K562 (cell line): ENCODE results near the gene BMP8B. TPM values are rescaled to one million over a fixed set of nuclear protein-coding genes. Genes with fewer than 3 reads are reported as not detected.
A peak's percentile ranks its signal among the peaks of the same experiment; 100 is the strongest.

Source experiments
- ATAC-seq: fragments of 200-7000 bp; cut with Tn5 transposase; 3 replicates; pipeline ENCODE4 v1.9.1; 2020; ENCODE audit warnings: moderate library complexity
- BruUV-seq: library from RNA; stranded (reverse); fragments of 400-500 nt; replicated peaks from 2 replicates; lab custom pipeline; 2021; lab: Mats Ljungman, UMichigan
- CTCF ChIA-PET: fragments of 300-600 bp; formaldehyde crosslinking; extraction: SDS; loops from one replicate; lab custom pipeline; 2021; ENCODE audit warnings: low intra/inter-chr PET ratio; lab: Yijun Ruan, JAX
- POLR2A ChIA-PET: fragments of 300-600, 350-650 bp; sonication (Branson Sonifier 250); formaldehyde crosslinking; extraction: SDS; loops from one replicate; lab custom pipeline; 2021; ENCODE audit warnings: antibody characterized with exemption, inconsistent platforms; lab: Yijun Ruan, JAX
- DNase-seq, 4 experiments: peaks; one replicate each; pipeline versions ENCODE4 v3.0.0 to v3.0.0-alpha.2; 2011 to 2018; ENCODE audit warnings: low spot score in 3 of 4, mixed read lengths in 3 of 4; ENCODE audit errors: extremely low read depth in 1 of 4
- FAIRE-seq: peaks from 2 replicates; lab custom pipeline; 2011; peaks lifted over from hg19 to GRCh38; lab: Jason Lieb, UNC
- H2AFZ ChIP-seq: 2 replicates; pipeline ENCODE4 v1.6.0; 2011; ENCODE audit warnings: low read depth, low read length, control low read depth, inconsistent platforms
- H3K27ac ChIP-seq: fragments of 200-600 bp; 3 replicates; pipeline ENCODE4 v1.8.0; 2011; ENCODE audit warnings: low read depth, mild to moderate bottlenecking, control low read depth, inconsistent platforms, low read length, moderate library complexity, mixed read lengths; ENCODE audit errors: extremely low read depth
- H3K27me3 ChIP-seq, 2 experiments: fragments of 300-600 bp in 1 of 2; 2 replicates in 1 of 2; 3 replicates in 1 of 2; pipeline versions ENCODE4 v1.6.0 to v1.8.0; 2011; ENCODE audit warnings: inconsistent platforms in 2 of 2, low read length in 2 of 2, mild to moderate bottlenecking in 1 of 2, mixed read lengths in 1 of 2, moderate library complexity in 1 of 2; ENCODE audit not compliant: control insufficient read depth in 2 of 2, insufficient read depth in 2 of 2
- H3K36me3 ChIP-seq: fragments of 300-600 bp; 3 replicates; pipeline ENCODE4 v1.8.0; 2011; ENCODE audit warnings: mild to moderate bottlenecking, low read length, inconsistent platforms; ENCODE audit not compliant: control insufficient read depth, insufficient read depth
- H3K4me1 ChIP-seq, 2 experiments: fragments of 200-600 bp in 1 of 2; replicated peaks in 1 of 2; 2 replicates in 1 of 2; 3 replicates in 1 of 2; pipeline versions ENCODE4 v1.5.1 to v1.8.0; 2011; ENCODE audit warnings: inconsistent platforms in 2 of 2, low read length in 2 of 2, mild to moderate bottlenecking in 1 of 2, mixed read lengths in 1 of 2, moderate library complexity in 1 of 2; ENCODE audit not compliant: control insufficient read depth in 2 of 2, insufficient read depth in 2 of 2
- H3K4me2 ChIP-seq: 2 replicates; pipeline ENCODE4 v1.6.1; 2011; ENCODE audit warnings: low read length, control low read depth, inconsistent platforms, mixed read lengths; ENCODE audit not compliant: insufficient read depth
- H3K4me3 ChIP-seq: fragments of 200-600 bp; sonication (generic), shearing (Covaris generic); 2 replicates; pipeline ENCODE4 v1.5.1; 2016; ENCODE audit warnings: control low read depth, inconsistent platforms
- H3K79me2 ChIP-seq: fragments of 200-600 bp; 3 replicates; pipeline ENCODE4 v1.8.0; 2011; ENCODE audit warnings: low read length, inconsistent platforms; ENCODE audit not compliant: control insufficient read depth, insufficient read depth
- H3K9ac ChIP-seq, 2 experiments: 2 replicates each; pipeline versions ENCODE4 v1.6.0 to v1.6.1; 2011; ENCODE audit warnings: low read depth in 2 of 2, low read length in 2 of 2, control low read depth in 1 of 2, inconsistent platforms in 1 of 2, mild to moderate bottlenecking in 1 of 2, mixed read lengths in 1 of 2; ENCODE audit not compliant: insufficient read depth in 1 of 2
- H3K9me1 ChIP-seq: one replicate; pipeline ENCODE4 v1.6.0; 2011; ENCODE audit warnings: inconsistent platforms, mild to moderate bottlenecking, low read length, moderate library complexity; ENCODE audit not compliant: control insufficient read depth, insufficient read depth
- H3K9me3 ChIP-seq: replicated peaks from 2 replicates; pipeline ENCODE4 v1.5.1; 2011; ENCODE audit warnings: low read depth, low read length, inconsistent platforms; ENCODE audit not compliant: control insufficient read depth, insufficient read depth
- H4K20me1 ChIP-seq: replicated peaks from 2 replicates; pipeline ENCODE4 v1.6.1; 2011; ENCODE audit warnings: low read length, inconsistent platforms, mixed read lengths; ENCODE audit not compliant: control insufficient read depth, insufficient read depth
- ARID1B ChIP-seq: fragments of 450-650 bp; IDR thresholded peaks from 2 replicates; pipeline ENCODE4 v1.6.1; 2016; ENCODE audit warnings: antibody characterized with exemption, mild to moderate bottlenecking, inconsistent platforms
- CTBP1 ChIP-seq: fragments of 450-650 bp; IDR thresholded peaks from 2 replicates; pipeline ENCODE4 v1.6.1; 2016; ENCODE audit warnings: borderline replicate concordance
- HNRNPLL ChIP-seq: fragments of 200-400 bp; formaldehyde crosslinking; IDR thresholded peaks from 2 replicates; pipeline ENCODE4 v1.6.1; 2017; ENCODE audit warnings: low read length, low read depth, mild to moderate bottlenecking; ENCODE audit not compliant: poor library complexity, severe bottlenecking
- KAT7 ChIP-seq: sonication (generic); formaldehyde crosslinking; IDR thresholded peaks from 2 replicates; pipeline ENCODE4 v1.8.0; 2022; ENCODE audit warnings: missing genetic modification reagents, mild to moderate bottlenecking, borderline replicate concordance
- MYNN ChIP-seq, 2 experiments: sonication (generic); formaldehyde crosslinking in 1 of 2; IDR thresholded peaks; 2 replicates each; pipeline versions ENCODE4 v1.5.0 to v1.6.1; 2016 to 2020; ENCODE audit warnings: antibody characterized with exemption in 1 of 2, missing genetic modification reagents in 1 of 2
- RBM17 ChIP-seq: fragments of 200-400 bp; formaldehyde crosslinking; IDR thresholded peaks from 2 replicates; pipeline ENCODE4 v1.6.1; 2017; ENCODE audit warnings: low read depth, mild to moderate bottlenecking, low read length, borderline replicate concordance
- SMARCA4 ChIP-seq: fragments of 450-650 bp; IDR thresholded peaks from 2 replicates; pipeline ENCODE4 v1.6.1; 2016
- ZNF263 ChIP-seq: sonication (generic); formaldehyde crosslinking; IDR thresholded peaks from 2 replicates; pipeline ENCODE4 v1.8.0; 2022; ENCODE audit warnings: mild to moderate bottlenecking, missing genetic modification reagents, borderline replicate concordance
- WGBS: fragments of 100-300 bp; shearing (Covaris generic); methylation state at CpG from one replicate; pipeline ENCODE4 v1.1.6; 2016; ENCODE audit warnings: low coverage, mixed read lengths; ENCODE audit not compliant: insufficient coverage; ENCODE audit errors: missing lambda C conversion rate; 5-methylcytosine and 5-hydroxymethylcytosine counted together
- in situ Hi-C: fragments of 300-500 bp; cut with MboI; formaldehyde crosslinking; loops from 4 replicates; pipeline ENCODE4 v1.15.0; 2018; ENCODE audit warnings: inconsistent platforms, mixed read lengths
- intact Hi-C: fragments of 100-400 bp; cut with micrococcal nuclease; formaldehyde crosslinking; loops from 2 replicates; pipeline ENCODE4 v1.14.2; 2022
- polyA plus RNA-seq, 8 experiments: library from polyadenylated mRNA; depleted of rRNA in 4 of 8; stranded (reverse) in 5 of 8; unstranded in 3 of 8; fragments of >200 nt; fragmentation: Nextera tagmentation in 2 of 8; fragmentation: Illumina TruSeq in 1 of 8; extraction: Ambion mirVana in 2 of 8; extraction: Trizol in 1 of 8; gene quantifications; 2 replicates each; pipeline versions ENCODE4 v1.2.1 to v1.2.3, GENCODE V29; 2011 to 2014; ENCODE audit warnings: inconsistent platforms in 1 of 8, missing spikeins in 1 of 8
- total RNA-seq, 7 experiments: library from RNA; depleted of rRNA in 6 of 7; stranded (reverse); fragments of >200 nt in 6 of 7; fragmentation: Illumina TruSeq in 2 of 7; extraction: Trizol in 2 of 7; gene quantifications; 2 replicates each; pipeline versions ENCODE4 v1.2.1 to v1.2.3, GENCODE V29; 2011 to 2021; ENCODE audit warnings: low replicate concordance in 1 of 7
- TF ChIP-seq, protein P1 (sequence below): fragments of 450-650 bp; formaldehyde crosslinking; IDR thresholded peaks from 2 replicates; pipeline ENCODE4 v1.4.0; 2020; ENCODE audit warnings: mild to moderate bottlenecking, moderate library complexity
- TF ChIP-seq, protein P2 (sequence below): fragments of 250-450 bp; sonication (Bioruptor Pico); IDR thresholded peaks from 2 replicates; pipeline ENCODE4 v1.8.0; 2022; ENCODE audit warnings: inconsistent platforms
- TF ChIP-seq, protein P3 (sequence below), 3 experiments: fragments of 200-800 bp in 1 of 3; sonication (Bioruptor generic) in 1 of 3; sonication (generic) in 1 of 3; formaldehyde crosslinking in 1 of 3; IDR thresholded peaks; 2 replicates each; pipeline versions ENCODE4 v1.6.1 to v1.8.0; 2016 to 2022; ENCODE audit warnings: mild to moderate bottlenecking in 2 of 3, missing compliant biosample characterization in 2 of 3, missing genetic modification characterization in 2 of 3, missing genetic modification reagents in 1 of 3

BMP8B gene
- total and polyA plus RNA-seq, 9 of the 15 experiments (the other 6 are each of a cell fraction or from before 2014, with no cell fraction given), result 0.03 to 0.33 (median 0.14) TPM

DNA sequence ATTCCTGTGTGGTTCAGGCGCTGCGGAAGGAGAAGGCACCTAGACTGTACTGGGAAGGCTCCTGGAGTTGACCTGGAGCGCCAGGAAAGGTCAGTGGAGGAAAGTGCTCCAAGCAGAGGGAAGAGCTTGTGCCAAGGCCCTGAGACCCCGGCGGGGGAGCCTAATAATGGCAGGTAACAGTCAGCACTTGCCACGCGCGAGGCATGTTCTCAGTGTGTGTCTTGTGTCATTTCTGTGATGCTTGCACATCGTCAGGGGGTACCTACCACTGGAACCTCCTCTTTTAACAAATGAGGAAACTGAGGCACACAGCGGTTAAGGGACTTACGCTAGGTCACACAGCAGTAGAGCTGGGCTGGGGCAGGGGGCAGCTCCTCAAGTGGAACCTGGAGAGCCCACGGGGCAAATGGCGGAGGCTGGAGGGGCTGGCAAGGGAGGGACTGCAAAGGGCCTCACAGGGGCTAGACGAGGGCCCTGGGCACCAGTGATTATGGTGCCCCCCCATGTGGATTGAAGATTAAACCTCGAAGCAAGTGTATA is 976 bp upstream of the BMP8B start:
- TF ChIP-seq MYNN (IDR thresholded peaks at IDR 0.05) (0 out of 2 replicates have a peak, but pooled peaks have one; percentile 8), MYNN (CRISPR knock-in tag; IDR thresholded peaks at IDR 0.05) (no peak), ZNF263 (CRISPR knock-in tag) (peak; percentile 11; the same call in 1 of the 2 replicates), RBM17 (no peak), ARID1B (no peak), CTBP1 (no peak), KAT7 (CRISPR knock-in tag) (peak; percentile 62; the same call in 1 of the 2 replicates), HNRNPLL (peak; percentile 14), SMARCA4 (no peak)
- TF ChIP-seq, protein P1, sequence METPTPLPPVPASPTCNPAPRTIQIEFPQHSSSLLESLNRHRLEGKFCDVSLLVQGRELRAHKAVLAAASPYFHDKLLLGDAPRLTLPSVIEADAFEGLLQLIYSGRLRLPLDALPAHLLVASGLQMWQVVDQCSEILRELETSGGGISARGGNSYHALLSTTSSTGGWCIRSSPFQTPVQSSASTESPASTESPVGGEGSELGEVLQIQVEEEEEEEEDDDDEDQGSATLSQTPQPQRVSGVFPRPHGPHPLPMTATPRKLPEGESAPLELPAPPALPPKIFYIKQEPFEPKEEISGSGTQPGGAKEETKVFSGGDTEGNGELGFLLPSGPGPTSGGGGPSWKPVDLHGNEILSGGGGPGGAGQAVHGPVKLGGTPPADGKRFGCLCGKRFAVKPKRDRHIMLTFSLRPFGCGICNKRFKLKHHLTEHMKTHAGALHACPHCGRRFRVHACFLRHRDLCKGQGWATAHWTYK (CRISPR knock-in tag), result peak; percentile 13; the same call in 1 of the 2 replicates
- TF ChIP-seq, protein P2, sequence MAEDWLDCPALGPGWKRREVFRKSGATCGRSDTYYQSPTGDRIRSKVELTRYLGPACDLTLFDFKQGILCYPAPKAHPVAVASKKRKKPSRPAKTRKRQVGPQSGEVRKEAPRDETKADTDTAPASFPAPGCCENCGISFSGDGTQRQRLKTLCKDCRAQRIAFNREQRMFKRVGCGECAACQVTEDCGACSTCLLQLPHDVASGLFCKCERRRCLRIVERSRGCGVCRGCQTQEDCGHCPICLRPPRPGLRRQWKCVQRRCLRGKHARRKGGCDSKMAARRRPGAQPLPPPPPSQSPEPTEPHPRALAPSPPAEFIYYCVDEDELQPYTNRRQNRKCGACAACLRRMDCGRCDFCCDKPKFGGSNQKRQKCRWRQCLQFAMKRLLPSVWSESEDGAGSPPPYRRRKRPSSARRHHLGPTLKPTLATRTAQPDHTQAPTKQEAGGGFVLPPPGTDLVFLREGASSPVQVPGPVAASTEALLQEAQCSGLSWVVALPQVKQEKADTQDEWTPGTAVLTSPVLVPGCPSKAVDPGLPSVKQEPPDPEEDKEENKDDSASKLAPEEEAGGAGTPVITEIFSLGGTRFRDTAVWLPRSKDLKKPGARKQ (CRISPR knock-in tag), result no peak
- TF ChIP-seq, protein P3, sequence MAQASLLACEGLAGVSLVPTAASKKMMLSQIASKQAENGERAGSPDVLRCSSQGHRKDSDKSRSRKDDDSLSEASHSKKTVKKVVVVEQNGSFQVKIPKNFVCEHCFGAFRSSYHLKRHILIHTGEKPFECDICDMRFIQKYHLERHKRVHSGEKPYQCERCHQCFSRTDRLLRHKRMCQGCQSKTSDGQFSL (CRISPR knock-in tag; IDR thresholded peaks at IDR 0.05), result no peak; the same call in 1 of the 2 replicates
- TF ChIP-seq, protein P3 (tag; IDR thresholded peaks at IDR 0.05), result peak in 1 of 2 experiments; percentile 35; a peak in 1 of 4 replicates
- H3K79me2 ChIP-seq, result no peaks in the 10 kb centered on the region
- H2AFZ ChIP-seq, result peak overlapping the region; percentile 97
- peak; percentile 48 for FAIRE-seq
- peak overlapping the region; percentile 61 for H3K4me3 ChIP-seq
- ChIA-PET CTCF (no interaction called here), POLR2A (interaction anchor here (0.6 kb wide), 1 partner anchor 17 kb away, joined by 3 read pairs; no protein-coding TSS in a partner anchor)
- H4K20me1 ChIP-seq, result no peaks in the 10 kb centered on the region
- BruUV-seq, result no TSS peak
- peak overlapping the region; percentile 69 for H3K27ac ChIP-seq
- H3K27me3 ChIP-seq, result peaks cover 0 to 5% of the 10 kb centered on the region in 2 experiments; a peak in 1 of 5 replicates
- DNase-seq, result no peak
- in situ Hi-C loops, result no loop called here
- WGBS, result 64% methylated on average over 15 of the region's 15 CpGs
- intact Hi-C loops, result no loop called here
- no peaks in the 10 kb centered on the region for H3K9me3 ChIP-seq
- no peaks in the 10 kb centered on the region for H3K36me3 ChIP-seq
- peak overlapping the region; percentile 87 for H3K4me2 ChIP-seq
- peak overlapping the region; percentile 50 to 97 for H3K9ac ChIP-seq
- H3K9me1 ChIP-seq, result no peaks in the 10 kb centered on the region
- H3K4me1 ChIP-seq, result peaks cover 0 to 22% of the 10 kb centered on the region in 2 experiments; a peak in 4 of 5 replicates
- ATAC-seq, result no peak
